ENCODE measurements around the gene SH3PXD2B. TPM values are rescaled to one million over a fixed set of nuclear protein-coding genes. Genes with fewer than 3 reads are reported as not detected.

SH3PXD2B gene
- total RNA-seq, 4 donors from 2014 or later, result 13.7 to 27.1 (median 21.1) TPM

DNA sequence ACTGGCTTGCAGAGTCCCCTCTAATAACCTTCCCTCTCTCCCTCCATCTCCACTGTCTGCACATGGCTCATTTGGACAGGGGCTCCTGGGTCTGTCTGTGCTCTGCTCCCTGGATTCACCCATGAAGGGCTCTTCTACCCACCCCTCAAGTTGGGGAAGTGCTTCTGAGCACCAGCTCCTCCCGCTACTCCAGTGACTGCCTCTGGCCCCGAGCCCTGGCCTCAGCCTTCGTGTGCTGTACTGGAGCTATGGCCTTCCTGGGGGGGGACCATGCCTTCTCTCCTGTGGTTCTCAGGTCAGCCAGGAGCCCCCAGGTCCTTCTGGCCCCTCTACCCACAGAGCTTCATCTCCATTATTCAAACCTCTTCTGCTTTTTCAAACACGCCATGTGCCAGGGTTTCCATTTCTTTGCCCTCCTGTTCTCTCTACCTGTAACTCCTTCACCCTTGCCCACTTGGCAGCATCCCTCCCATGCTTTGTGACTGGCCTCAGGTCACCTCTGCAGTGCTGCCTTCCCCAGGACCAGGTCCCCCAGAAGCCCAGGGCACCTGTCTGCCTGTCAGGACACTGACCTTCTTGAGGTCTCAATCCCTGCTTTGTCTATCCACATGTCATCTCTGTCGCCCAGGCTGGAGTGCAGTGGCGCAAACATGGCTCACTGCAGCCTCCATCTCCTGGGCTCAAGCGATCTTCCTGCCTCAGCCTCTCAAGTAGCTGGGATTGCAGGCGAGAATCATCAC lies 9.5 kb downstream of the SH3PXD2B start:
- WGBS, 2 donors, result 74 to 75% methylated on average over 8 of the region's 8 CpGs
- Histone ChIP-seq H3K4me3 (replicated peaks in 1 of 3) (no peak overlapping the region), H3K4me1 (peaks cover 33 to 51% of the 10 kb centered on the region in 2 donors), H3K36me3 (no peaks in the 10 kb centered on the region), H3K9me3 (no peaks in the 10 kb centered on the region), H3K27me3 (no peaks in the 10 kb centered on the region), H3K27ac (peak overlapping the region in 2 of 3 donors; percentile 68 to 69)
- TF ChIP-seq, protein P1, sequence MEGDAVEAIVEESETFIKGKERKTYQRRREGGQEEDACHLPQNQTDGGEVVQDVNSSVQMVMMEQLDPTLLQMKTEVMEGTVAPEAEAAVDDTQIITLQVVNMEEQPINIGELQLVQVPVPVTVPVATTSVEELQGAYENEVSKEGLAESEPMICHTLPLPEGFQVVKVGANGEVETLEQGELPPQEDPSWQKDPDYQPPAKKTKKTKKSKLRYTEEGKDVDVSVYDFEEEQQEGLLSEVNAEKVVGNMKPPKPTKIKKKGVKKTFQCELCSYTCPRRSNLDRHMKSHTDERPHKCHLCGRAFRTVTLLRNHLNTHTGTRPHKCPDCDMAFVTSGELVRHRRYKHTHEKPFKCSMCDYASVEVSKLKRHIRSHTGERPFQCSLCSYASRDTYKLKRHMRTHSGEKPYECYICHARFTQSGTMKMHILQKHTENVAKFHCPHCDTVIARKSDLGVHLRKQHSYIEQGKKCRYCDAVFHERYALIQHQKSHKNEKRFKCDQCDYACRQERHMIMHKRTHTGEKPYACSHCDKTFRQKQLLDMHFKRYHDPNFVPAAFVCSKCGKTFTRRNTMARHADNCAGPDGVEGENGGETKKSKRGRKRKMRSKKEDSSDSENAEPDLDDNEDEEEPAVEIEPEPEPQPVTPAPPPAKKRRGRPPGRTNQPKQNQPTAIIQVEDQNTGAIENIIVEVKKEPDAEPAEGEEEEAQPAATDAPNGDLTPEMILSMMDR (IDR thresholded peaks at IDR 0.05), result no peak
- TF ChIP-seq POLR2A (IDR thresholded peaks at IDR 0.05), result no peak
- intact Hi-C loops (cut with DNase I), result no loop called here
- DNase-seq, result no peak

DNA sequence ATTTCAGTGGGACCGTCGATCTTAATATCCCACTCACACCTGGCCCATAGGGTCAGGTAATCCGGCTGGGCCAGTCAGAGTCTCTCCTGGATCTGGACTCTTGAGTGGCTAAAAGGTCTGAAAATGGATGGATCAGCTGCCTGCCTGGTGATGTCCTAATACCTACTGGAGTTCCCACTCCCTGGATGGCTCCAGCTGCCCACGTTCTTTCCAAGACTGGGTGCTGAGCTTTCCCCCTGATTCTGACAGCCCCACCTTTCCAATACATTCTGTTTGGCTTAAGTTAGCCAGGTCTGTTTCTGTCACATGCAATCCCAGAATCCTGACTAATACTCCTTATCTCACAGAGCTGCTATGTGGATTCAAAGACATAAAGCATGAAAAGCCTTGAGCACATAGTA lies 10.2 kb downstream of the SH3PXD2B start:
- intact Hi-C loops (cut with DNase I), result no loop called here
- peaks cover 38 to 52% of the 10 kb centered on the region in 2 donors for H3K4me1 ChIP-seq
- TF ChIP-seq, protein P1 (IDR thresholded peaks at IDR 0.05), result no peak
- no peak for TF ChIP-seq POLR2A (IDR thresholded peaks at IDR 0.05)
- H3K27ac ChIP-seq, result peak overlapping the region; percentile 48 to 69 (median 68)
- H3K36me3 ChIP-seq, result no peaks in the 10 kb centered on the region
- 87% methylated on average over 4 of the region's 4 CpGs for WGBS, 2 donors
- no peak overlapping the region for H3K4me3 ChIP-seq (replicated peaks in 1 of 3)
- DNase-seq, result no peak
- no peaks in the 10 kb centered on the region for H3K27me3 ChIP-seq
- H3K9me3 ChIP-seq, result no peaks in the 10 kb centered on the region

DNA sequence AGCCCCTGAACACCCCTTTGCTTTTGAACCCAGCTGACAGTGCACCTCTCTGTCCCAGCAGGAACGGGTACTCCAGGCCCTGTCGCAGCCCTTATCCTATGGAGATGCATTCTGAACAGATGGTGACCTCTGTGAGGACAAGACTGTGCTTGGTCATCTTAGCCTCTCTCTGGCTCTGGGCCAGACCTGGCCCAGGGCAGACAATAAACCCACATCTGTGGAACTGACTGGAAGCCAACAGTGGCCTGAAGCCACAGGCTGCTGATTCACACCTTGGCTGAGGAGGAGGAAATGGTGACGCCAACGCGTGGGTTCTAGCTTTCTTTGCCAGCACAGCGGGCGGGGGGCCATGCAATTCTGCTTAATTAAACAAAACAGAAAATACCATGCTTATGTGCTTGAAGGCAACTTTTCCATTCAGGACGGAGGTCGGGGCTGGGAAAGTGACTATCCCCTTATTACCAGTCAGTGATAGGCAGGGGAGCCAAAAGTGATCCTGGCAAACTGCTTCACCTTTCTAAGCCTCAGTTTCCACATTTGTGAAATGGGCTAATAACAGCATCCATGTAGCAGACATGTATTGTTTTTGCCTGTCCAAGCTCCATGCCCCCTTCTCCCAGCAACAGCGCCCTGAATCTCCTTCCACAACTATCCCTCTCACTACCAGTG lies 10.8 kb downstream of the SH3PXD2B start:
- Histone ChIP-seq H3K4me1 (peaks cover 38 to 56% of the 10 kb centered on the region in 2 donors), H3K27me3 (no peaks in the 10 kb centered on the region), H3K4me3 (replicated peaks in 1 of 3) (no peak overlapping the region), H3K36me3 (no peaks in the 10 kb centered on the region), H3K27ac (peak overlapping the region; percentile 48 to 69 (median 68)), H3K9me3 (no peaks in the 10 kb centered on the region)
- peak; percentile 53 to 66 for DNase-seq
- intact Hi-C loops (cut with DNase I), result no loop called here
- WGBS, 2 donors, result 34 to 74% methylated on average over 10 of the region's 10 CpGs
- TF ChIP-seq, protein P1 (IDR thresholded peaks at IDR 0.05), result no peak
- TF ChIP-seq POLR2A (IDR thresholded peaks at IDR 0.05), result no peak

DNA sequence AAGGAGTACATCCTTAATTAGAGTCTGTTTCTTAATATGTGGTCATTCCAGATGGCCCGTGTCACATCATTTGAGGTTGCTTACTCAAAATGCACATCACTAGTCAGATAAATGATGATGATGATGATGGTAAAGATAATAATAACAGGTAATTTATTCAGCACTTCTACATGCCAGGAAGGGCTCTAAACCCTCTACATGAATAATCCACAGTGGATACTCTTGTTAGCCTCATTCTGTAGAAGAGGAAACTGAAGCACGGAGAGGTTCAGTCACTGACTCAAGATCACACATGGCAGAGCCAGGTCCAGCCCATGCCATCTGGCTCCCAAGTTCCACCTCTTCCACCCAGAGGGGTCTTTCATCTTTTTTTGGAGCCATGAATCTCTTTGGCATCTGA lies 11.7 kb downstream of the SH3PXD2B start:
- WGBS, 2 donors, result 91 to 94% methylated on average over 2 of the region's 2 CpGs
- Histone ChIP-seq H3K27ac (peak overlapping the region in 1 of 3 donors; percentile 69), H3K4me3 (replicated peaks in 1 of 3) (no peak overlapping the region), H3K27me3 (no peaks in the 10 kb centered on the region), H3K9me3 (no peaks in the 10 kb centered on the region), H3K4me1 (peaks cover 48 to 66% of the 10 kb centered on the region in 2 donors), H3K36me3 (no peaks in the 10 kb centered on the region)
- TF ChIP-seq POLR2A (IDR thresholded peaks at IDR 0.05), result no peak
- TF ChIP-seq, protein P1 (IDR thresholded peaks at IDR 0.05), result no peak
- DNase-seq, result no peak
- intact Hi-C loops (cut with DNase I), result no loop called here

DNA sequence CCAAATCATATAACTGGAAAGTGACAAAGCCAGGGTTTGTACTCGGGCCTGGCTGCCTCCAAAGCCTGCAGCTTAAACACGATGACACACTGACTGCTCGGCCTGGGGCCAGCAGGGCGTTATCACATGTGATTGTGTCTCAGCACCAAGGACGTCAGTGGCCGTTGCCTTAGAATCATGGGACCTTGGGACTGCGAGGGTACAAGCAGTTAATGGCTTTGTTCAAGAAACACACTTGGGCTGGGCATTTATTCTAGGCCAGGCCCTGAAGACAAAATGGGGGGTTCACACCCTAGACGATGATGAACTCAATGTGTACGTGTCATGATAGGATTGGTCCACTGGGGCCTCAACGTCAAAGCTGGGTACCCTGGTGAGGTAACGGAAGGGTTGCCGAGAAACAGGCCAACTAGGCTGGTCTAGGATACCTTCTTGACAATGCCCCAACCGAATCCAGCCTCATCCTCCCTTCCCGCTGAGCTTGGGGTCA lies 13.0 kb downstream of the SH3PXD2B start:
- intact Hi-C loops (cut with DNase I), result no loop called here
- Histone ChIP-seq H3K27ac (no peak overlapping the region), H3K9me3 (no peaks in the 10 kb centered on the region), H3K27me3 (no peaks in the 10 kb centered on the region), H3K4me1 (peaks cover 50 to 67% of the 10 kb centered on the region in 2 donors), H3K36me3 (no peaks in the 10 kb centered on the region), H3K4me3 (replicated peaks in 1 of 3) (no peak overlapping the region)
- TF ChIP-seq POLR2A (IDR thresholded peaks at IDR 0.05), result no peak
- TF ChIP-seq, protein P1 (IDR thresholded peaks at IDR 0.05), result no peak
- no peak for DNase-seq
- 91 to 96% methylated on average over 14 of the region's 14 CpGs for WGBS, 2 donors

Measured in thyroid gland (tissue), 4 donors.